A673 (cell line): ENCODE data around the gene PA2G4.

Experiments
- CTCF ChIP-seq: fragments of 300-800, 200-600 bp; sonication (generic); conservative IDR thresholded peaks from 2 replicates; pipeline ENCODE4 v1.5.1; 2017; ENCODE audit warnings: low read depth, mild to moderate bottlenecking, antibody characterized with exemption, low read length, moderate library complexity, mixed read lengths
- EZH2 ChIP-seq: fragments of 200-600 bp; sonication (generic); IDR thresholded peaks from 2 replicates; pipeline ENCODE4 v1.6.1; 2017; ENCODE audit warnings: borderline replicate concordance, low read depth, mild to moderate bottlenecking, mixed read lengths, antibody characterized with exemption, low read length; ENCODE audit not compliant: poor library complexity, severe bottlenecking

GRCh38 chr12:56152756-56153677 lies 48.7 kb downstream of the PA2G4 start:
- no peak for TF ChIP-seq CTCF
- TF ChIP-seq EZH2, result no peak
